Liver (tissue), 3 donors: ENCODE data around the gene STAT1.

Experiments
- ATF3 ChIP-seq: IDR thresholded peaks from 2 replicates; pipeline ENCODE4 v1.6.1; 2016; ENCODE audit warnings: antibody characterized with exemption
- CTCF ChIP-seq: fragments of 150-350 bp; IDR thresholded peaks from 2 replicates; pipeline ENCODE4 v1.5.1; 2017; ENCODE audit warnings: improper control_type of control experiment, low read depth, low read length; ENCODE audit not compliant: missing input control
- GABPA ChIP-seq, 2 donors: IDR thresholded peaks in 1 of 2; conservative IDR thresholded peaks in 1 of 2; 2 replicates each; pipeline ENCODE4 v1.6.1; 2016; ENCODE audit warnings: antibody characterized with exemption in 2 of 2, mild to moderate bottlenecking in 1 of 2, moderate library complexity in 1 of 2
- HNF4G ChIP-seq: IDR thresholded peaks from 2 replicates; pipeline ENCODE4 v1.6.1; 2016; ENCODE audit warnings: antibody characterized with exemption
- JUND ChIP-seq, 2 donors: IDR thresholded peaks; 2 replicates each; pipeline ENCODE4 v1.6.1; 2016; ENCODE audit warnings: antibody characterized with exemption in 2 of 2
- NR2F2 ChIP-seq: IDR thresholded peaks from 2 replicates; pipeline ENCODE4 v1.6.1; 2016; ENCODE audit warnings: antibody characterized with exemption
- RAD21 ChIP-seq, 2 donors: IDR thresholded peaks; 2 replicates each; pipeline ENCODE4 v1.6.1; 2016; ENCODE audit warnings: antibody characterized with exemption in 2 of 2, mild to moderate bottlenecking in 2 of 2
- SP1 ChIP-seq: IDR thresholded peaks from 2 replicates; pipeline ENCODE4 v1.6.1; 2018; ENCODE audit warnings: antibody characterized with exemption, mild to moderate bottlenecking
- TAF1 ChIP-seq: conservative IDR thresholded peaks from 2 replicates; pipeline ENCODE4 v1.6.1; 2016; ENCODE audit warnings: antibody characterized with exemption, mild to moderate bottlenecking
- YY1 ChIP-seq: IDR thresholded peaks from 2 replicates; pipeline ENCODE4 v1.6.1; 2016; ENCODE audit warnings: antibody characterized with exemption, mild to moderate bottlenecking
- ZBTB33 ChIP-seq: IDR thresholded peaks from 2 replicates; pipeline ENCODE4 v1.6.1; 2016; ENCODE audit warnings: antibody characterized with exemption
- TF ChIP-seq, protein P1 (sequence below): IDR thresholded peaks from 2 replicates; pipeline ENCODE4 v1.6.1; 2016; ENCODE audit warnings: antibody characterized with exemption
- TF ChIP-seq, protein P2 (sequence below): IDR thresholded peaks from 2 replicates; pipeline ENCODE4 v1.6.1; 2016; ENCODE audit warnings: antibody characterized with exemption, mild to moderate bottlenecking
- donor health status: healthy.
- donor health status: healthy.

DNA sequence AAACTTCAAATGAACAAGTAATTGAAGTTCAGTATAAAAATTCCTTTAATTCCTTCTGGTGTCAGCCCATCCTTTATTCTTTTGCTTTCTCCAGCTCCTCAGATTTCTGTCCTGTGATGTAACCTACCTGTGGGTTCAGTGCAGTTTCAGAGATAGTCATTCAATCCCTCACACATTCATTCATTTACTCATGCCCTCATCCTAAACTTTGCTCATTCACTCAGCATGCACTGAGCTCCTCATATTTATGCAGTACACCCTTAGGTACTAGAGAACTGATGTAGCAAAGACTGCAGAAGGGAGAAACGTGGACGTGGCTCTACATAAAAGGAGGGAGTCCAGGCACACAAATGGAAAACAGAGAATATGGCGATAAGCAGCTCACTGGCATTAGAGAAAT, 45.3 kb upstream of the STAT1 start:
- TF ChIP-seq CTCF (no peak), RAD21 (IDR thresholded peaks at IDR 0.05) (no peak), SP1 (no peak), ZBTB33 (no peak), JUND (IDR thresholded peaks at IDR 0.05) (no peak), YY1 (no peak), GABPA (IDR thresholded peaks at IDR 0.05 in 1 of 2, conservative IDR thresholded peaks at IDR 0.05 in 1 of 2) (no peak), TAF1 (no peak), ATF3 (no peak), HNF4G (no peak), NR2F2 (no peak)
- TF ChIP-seq, protein P1, sequence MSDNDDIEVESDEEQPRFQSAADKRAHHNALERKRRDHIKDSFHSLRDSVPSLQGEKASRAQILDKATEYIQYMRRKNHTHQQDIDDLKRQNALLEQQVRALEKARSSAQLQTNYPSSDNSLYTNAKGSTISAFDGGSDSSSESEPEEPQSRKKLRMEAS: no peak
- TF ChIP-seq, protein P2, sequence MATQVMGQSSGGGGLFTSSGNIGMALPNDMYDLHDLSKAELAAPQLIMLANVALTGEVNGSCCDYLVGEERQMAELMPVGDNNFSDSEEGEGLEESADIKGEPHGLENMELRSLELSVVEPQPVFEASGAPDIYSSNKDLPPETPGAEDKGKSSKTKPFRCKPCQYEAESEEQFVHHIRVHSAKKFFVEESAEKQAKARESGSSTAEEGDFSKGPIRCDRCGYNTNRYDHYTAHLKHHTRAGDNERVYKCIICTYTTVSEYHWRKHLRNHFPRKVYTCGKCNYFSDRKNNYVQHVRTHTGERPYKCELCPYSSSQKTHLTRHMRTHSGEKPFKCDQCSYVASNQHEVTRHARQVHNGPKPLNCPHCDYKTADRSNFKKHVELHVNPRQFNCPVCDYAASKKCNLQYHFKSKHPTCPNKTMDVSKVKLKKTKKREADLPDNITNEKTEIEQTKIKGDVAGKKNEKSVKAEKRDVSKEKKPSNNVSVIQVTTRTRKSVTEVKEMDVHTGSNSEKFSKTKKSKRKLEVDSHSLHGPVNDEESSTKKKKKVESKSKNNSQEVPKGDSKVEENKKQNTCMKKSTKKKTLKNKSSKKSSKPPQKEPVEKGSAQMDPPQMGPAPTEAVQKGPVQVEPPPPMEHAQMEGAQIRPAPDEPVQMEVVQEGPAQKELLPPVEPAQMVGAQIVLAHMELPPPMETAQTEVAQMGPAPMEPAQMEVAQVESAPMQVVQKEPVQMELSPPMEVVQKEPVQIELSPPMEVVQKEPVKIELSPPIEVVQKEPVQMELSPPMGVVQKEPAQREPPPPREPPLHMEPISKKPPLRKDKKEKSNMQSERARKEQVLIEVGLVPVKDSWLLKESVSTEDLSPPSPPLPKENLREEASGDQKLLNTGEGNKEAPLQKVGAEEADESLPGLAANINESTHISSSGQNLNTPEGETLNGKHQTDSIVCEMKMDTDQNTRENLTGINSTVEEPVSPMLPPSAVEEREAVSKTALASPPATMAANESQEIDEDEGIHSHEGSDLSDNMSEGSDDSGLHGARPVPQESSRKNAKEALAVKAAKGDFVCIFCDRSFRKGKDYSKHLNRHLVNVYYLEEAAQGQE: no peak
